ENCODE results near the gene EPS15. TPM values are rescaled to one million over a fixed set of nuclear protein-coding genes. Genes with fewer than 3 reads are reported as not detected.

EPS15 gene
- total and polyA plus RNA-seq, 2 experiments from 2014 or later: 14.9 to 46.0 TPM

DNA sequence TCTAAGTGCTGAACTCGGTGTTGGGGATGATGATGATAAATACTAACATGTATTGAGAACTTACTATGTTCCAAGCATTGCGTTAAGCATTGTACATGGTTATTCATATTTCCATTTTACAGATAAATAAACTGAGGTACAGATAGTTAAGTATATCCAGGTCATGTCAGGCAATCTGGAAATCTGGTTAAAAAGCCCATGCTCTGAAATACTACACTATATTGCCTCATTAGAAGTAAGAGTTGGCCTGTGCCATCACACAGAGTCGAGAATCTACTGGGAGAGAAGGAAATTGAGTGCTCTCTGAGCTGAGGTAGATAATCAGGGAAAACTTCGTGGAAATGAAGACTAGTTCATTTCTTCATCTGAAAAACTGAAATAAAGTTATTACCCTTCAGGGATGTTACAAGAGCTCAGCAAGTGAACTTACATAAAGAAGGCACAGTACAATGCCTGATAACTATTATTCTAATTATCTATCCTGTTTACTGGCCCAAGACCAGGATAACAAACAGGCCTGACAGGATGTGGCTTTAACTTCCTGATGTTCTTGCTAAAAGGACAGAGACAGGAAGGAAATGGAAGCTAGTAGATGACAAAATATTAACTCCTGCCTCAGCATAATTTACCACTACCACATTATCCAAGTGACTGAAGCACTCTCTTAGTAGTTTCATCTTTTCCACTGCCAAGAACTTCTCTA, 85.6 kb downstream of the EPS15 start:
- Histone ChIP-seq H3K4me3 (no peak overlapping the region), H3K9me2 (replicated peaks; ENCODE audit: insufficient read depth) (no peaks in the 10 kb centered on the region), H4K20me1 (ENCODE audit: insufficient read depth, poor library complexity, severe bottlenecking) (no peaks in the 10 kb centered on the region), H3K27ac (no peak overlapping the region), H3K4me2 (no peak overlapping the region), H3K27me3 (no peaks in the 10 kb centered on the region), H3K79me2 (no peaks in the 10 kb centered on the region), H2AFZ (no peak overlapping the region), H3K9me3 (ENCODE audit: low read depth) (no peaks in the 10 kb centered on the region), H3K4me1 (ENCODE audit: insufficient read depth) (no peaks in the 10 kb centered on the region), H3K36me3 (replicated peaks; ENCODE audit: insufficient read depth, low read depth) (no peaks in the 10 kb centered on the region)
- TF ChIP-seq EZH2phosphoT487 (IDR thresholded peaks at IDR 0.05; ENCODE audit: low read depth, severe bottlenecking, unreplicated experiment) (no peak), EZH2 (IDR thresholded peaks at IDR 0.05; ENCODE audit: borderline replicate concordance) (no peak)
- TF ChIP-seq, protein P1, sequence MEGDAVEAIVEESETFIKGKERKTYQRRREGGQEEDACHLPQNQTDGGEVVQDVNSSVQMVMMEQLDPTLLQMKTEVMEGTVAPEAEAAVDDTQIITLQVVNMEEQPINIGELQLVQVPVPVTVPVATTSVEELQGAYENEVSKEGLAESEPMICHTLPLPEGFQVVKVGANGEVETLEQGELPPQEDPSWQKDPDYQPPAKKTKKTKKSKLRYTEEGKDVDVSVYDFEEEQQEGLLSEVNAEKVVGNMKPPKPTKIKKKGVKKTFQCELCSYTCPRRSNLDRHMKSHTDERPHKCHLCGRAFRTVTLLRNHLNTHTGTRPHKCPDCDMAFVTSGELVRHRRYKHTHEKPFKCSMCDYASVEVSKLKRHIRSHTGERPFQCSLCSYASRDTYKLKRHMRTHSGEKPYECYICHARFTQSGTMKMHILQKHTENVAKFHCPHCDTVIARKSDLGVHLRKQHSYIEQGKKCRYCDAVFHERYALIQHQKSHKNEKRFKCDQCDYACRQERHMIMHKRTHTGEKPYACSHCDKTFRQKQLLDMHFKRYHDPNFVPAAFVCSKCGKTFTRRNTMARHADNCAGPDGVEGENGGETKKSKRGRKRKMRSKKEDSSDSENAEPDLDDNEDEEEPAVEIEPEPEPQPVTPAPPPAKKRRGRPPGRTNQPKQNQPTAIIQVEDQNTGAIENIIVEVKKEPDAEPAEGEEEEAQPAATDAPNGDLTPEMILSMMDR (IDR thresholded peaks at IDR 0.05; ENCODE audit: poor library complexity): no peak
- no peak for DNase-seq (ENCODE audit: low spot score)
- 94% methylated on average over 4 of the region's 4 CpGs for WGBS (ENCODE audit: low lambda C conversion rate, missing lambda C conversion rate)

DNA sequence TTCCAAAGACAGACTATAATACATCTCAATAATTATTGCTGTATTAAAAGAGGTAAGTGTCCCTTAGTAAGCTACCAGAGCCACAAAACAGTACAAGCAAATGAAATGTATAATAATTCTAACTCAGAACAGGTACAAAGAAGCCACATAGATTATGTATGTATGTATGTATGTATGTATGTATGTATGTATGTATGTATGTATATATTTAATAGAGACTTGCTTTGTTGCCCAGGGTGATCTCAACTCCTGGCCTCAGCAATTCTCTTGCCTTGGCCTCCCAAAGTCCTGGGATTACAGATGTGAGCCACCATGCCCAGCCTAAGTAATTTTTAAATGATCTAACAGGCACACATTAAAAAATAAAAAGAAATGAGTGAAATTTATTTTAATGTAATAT, 86.9 kb downstream of the EPS15 start:
- H3K4me3 ChIP-seq: no peak overlapping the region
- no peaks in the 10 kb centered on the region for H3K9me3 ChIP-seq (ENCODE audit: low read depth)
- no peak overlapping the region for H3K4me2 ChIP-seq
- no peak overlapping the region for H2AFZ ChIP-seq
- no peaks in the 10 kb centered on the region for H3K36me3 ChIP-seq (replicated peaks; ENCODE audit: insufficient read depth, low read depth)
- no peaks in the 10 kb centered on the region for H4K20me1 ChIP-seq (ENCODE audit: insufficient read depth, poor library complexity, severe bottlenecking)
- H3K27ac ChIP-seq: no peak overlapping the region
- H3K9me2 ChIP-seq (replicated peaks; ENCODE audit: insufficient read depth): no peaks in the 10 kb centered on the region
- no peaks in the 10 kb centered on the region for H3K4me1 ChIP-seq (ENCODE audit: insufficient read depth)
- DNase-seq (ENCODE audit: low spot score): no peak
- TF ChIP-seq EZH2 (IDR thresholded peaks at IDR 0.05; ENCODE audit: borderline replicate concordance) (no peak), EZH2phosphoT487 (IDR thresholded peaks at IDR 0.05; ENCODE audit: low read depth, severe bottlenecking, unreplicated experiment) (no peak)
- TF ChIP-seq, protein P1 (IDR thresholded peaks at IDR 0.05; ENCODE audit: poor library complexity): no peak
- H3K27me3 ChIP-seq: no peaks in the 10 kb centered on the region
- H3K79me2 ChIP-seq: no peaks in the 10 kb centered on the region

DNA sequence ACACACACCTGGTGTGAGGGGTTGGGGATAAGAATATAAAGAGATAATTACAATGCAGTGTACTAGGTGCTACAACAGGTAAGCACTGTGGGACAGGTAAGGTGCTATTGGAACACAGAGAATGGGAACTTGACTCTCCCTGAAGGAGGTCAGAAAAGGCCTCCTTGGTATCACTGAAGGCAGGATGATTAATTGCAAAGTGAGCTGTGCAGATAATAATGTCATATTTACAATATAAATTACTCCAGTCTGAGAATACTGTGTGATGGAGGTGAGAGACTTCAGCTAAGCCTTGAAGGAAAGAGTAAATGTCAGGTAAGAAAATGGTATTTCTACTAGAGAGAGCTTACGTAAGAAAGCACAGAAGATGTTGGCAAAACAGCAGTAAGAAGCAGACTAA, 91.6 kb downstream of the EPS15 start:
- Histone ChIP-seq H2AFZ (no peak overlapping the region), H3K36me3 (replicated peaks; ENCODE audit: insufficient read depth, low read depth) (no peaks in the 10 kb centered on the region), H3K9me3 (ENCODE audit: low read depth) (no peaks in the 10 kb centered on the region), H3K9me2 (replicated peaks; ENCODE audit: insufficient read depth) (no peaks in the 10 kb centered on the region), H3K27ac (no peak overlapping the region), H3K4me2 (no peak overlapping the region), H3K27me3 (no peaks in the 10 kb centered on the region), H3K79me2 (no peaks in the 10 kb centered on the region), H4K20me1 (ENCODE audit: insufficient read depth, poor library complexity, severe bottlenecking) (no peaks in the 10 kb centered on the region), H3K4me3 (no peak overlapping the region), H3K4me1 (ENCODE audit: insufficient read depth) (no peaks in the 10 kb centered on the region)
- no peak for DNase-seq (ENCODE audit: low spot score)
- WGBS (ENCODE audit: low lambda C conversion rate, missing lambda C conversion rate): 100% methylated on average over 1 of the region's 1 CpG
- TF ChIP-seq EZH2 (IDR thresholded peaks at IDR 0.05; ENCODE audit: borderline replicate concordance): no peak
- no peak for TF ChIP-seq EZH2phosphoT487 (IDR thresholded peaks at IDR 0.05; ENCODE audit: low read depth, severe bottlenecking, unreplicated experiment)
- TF ChIP-seq, protein P1 (IDR thresholded peaks at IDR 0.05; ENCODE audit: poor library complexity): no peak

Data from hepatocyte (in vitro differentiated cells).